Measurements from ENCODE around the gene EFNA4. TPM values are rescaled to one million over a fixed set of nuclear protein-coding genes. Genes with fewer than 3 reads are reported as not detected.
"Not testable (repeated sequence)": the region's sequence is repeated elsewhere in the genome, so short reads cannot be mapped to it uniquely, and the experiment has no call there.

EFNA4 gene
- total RNA-seq, 1 experiment from 2014 or later = 22.7 TPM

DNA sequence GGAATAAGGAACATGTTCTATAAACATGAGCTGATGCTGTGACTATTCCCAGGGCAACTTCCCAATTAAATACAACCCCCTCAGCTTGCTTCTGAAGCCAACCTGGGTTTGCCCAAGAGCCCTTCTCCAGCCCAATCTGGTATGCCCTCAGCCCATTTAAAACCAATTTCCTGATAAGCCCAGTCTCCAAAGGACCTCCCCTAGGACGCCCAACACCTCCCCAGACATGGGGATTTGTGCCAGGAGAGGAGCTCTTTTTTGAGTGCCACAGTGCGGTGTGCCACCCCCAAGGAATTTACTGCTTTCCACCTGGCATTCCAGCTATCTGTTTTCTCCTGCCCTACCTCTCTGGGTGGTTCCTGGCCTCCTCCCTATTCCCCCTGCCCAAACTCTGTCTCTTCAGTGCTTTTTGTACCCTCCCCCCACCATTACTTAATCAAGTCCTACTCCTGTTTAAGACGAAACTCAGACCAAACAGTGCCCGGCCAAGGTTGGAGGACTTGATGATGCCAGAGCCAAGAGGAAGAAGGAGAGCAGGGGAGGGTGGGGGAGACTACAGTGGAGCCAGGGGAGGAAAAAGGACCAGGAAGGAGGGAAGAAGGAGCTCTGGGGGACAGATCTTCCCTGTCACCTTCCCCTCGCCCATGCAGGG lies 52.7 kb downstream of the EFNA4 start:
- CTCF ChIA-PET = interaction anchor here (0.8 to 3.9 kb wide), 7 partner anchors 9 to 134 kb away, joined by 3 to 40 read pairs (median 9); partner anchors contain the start of gene KRTCAP2
- Mint-ChIP-seq H3K4me1 (peaks cover 4% of the 10 kb centered on the region; the same call in 1 of the 2 replicates), H3K36me3 (no peaks in the 10 kb centered on the region), H3K9me3 (no peaks in the 10 kb centered on the region), H3K27ac (no peak overlapping the region), H3K27me3 (ENCODE audit: low read depth) (peaks cover 34% of the 10 kb centered on the region), H3K4me3 (no peak overlapping the region)
- TF ChIP-seq, protein P1, sequence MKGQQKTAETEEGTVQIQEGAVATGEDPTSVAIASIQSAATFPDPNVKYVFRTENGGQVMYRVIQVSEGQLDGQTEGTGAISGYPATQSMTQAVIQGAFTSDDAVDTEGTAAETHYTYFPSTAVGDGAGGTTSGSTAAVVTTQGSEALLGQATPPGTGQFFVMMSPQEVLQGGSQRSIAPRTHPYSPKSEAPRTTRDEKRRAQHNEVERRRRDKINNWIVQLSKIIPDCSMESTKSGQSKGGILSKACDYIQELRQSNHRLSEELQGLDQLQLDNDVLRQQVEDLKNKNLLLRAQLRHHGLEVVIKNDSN (CRISPR knock-in tag; IDR thresholded peaks at IDR 0.05) = no peak
- TF ChIP-seq, protein P2, sequence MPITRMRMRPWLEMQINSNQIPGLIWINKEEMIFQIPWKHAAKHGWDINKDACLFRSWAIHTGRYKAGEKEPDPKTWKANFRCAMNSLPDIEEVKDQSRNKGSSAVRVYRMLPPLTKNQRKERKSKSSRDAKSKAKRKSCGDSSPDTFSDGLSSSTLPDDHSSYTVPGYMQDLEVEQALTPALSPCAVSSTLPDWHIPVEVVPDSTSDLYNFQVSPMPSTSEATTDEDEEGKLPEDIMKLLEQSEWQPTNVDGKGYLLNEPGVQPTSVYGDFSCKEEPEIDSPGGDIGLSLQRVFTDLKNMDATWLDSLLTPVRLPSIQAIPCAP (CRISPR knock-in tag; IDR thresholded peaks at IDR 0.05) = no peak
- TF ChIP-seq, protein P3, sequence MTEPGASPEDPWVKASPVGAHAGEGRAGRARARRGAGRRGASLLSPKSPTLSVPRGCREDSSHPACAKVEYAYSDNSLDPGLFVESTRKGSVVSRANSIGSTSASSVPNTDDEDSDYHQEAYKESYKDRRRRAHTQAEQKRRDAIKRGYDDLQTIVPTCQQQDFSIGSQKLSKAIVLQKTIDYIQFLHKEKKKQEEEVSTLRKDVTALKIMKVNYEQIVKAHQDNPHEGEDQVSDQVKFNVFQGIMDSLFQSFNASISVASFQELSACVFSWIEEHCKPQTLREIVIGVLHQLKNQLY (CRISPR knock-in tag; IDR thresholded peaks at IDR 0.05) = no peak
- TF ChIP-seq, protein P4, sequence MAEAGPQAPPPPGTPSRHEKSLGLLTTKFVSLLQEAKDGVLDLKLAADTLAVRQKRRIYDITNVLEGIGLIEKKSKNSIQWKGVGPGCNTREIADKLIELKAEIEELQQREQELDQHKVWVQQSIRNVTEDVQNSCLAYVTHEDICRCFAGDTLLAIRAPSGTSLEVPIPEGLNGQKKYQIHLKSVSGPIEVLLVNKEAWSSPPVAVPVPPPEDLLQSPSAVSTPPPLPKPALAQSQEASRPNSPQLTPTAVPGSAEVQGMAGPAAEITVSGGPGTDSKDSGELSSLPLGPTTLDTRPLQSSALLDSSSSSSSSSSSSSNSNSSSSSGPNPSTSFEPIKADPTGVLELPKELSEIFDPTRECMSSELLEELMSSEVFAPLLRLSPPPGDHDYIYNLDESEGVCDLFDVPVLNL (CRISPR knock-in tag; IDR thresholded peaks at IDR 0.05; ENCODE audit: borderline replicate concordance, low read depth) = no peak
- TF ChIP-seq SMAD4 (CRISPR knock-in tag; IDR thresholded peaks at IDR 0.05) (no peak), SMAD3 (CRISPR knock-in tag; IDR thresholded peaks at IDR 0.05; ENCODE audit: borderline replicate concordance) (no peak), ATF1 (CRISPR knock-in tag; IDR thresholded peaks at IDR 0.05) (no peak), RELA (CRISPR knock-in tag; IDR thresholded peaks at IDR 0.05; ENCODE audit: borderline replicate concordance) (no peak), ZNF263 (CRISPR knock-in tag; IDR thresholded peaks at IDR 0.05; ENCODE audit: low read depth) (no peak), IRF2 (CRISPR knock-in tag; IDR thresholded peaks at IDR 0.05; ENCODE audit: borderline replicate concordance, low read depth) (no peak)
- TF ChIP-seq, protein P5, sequence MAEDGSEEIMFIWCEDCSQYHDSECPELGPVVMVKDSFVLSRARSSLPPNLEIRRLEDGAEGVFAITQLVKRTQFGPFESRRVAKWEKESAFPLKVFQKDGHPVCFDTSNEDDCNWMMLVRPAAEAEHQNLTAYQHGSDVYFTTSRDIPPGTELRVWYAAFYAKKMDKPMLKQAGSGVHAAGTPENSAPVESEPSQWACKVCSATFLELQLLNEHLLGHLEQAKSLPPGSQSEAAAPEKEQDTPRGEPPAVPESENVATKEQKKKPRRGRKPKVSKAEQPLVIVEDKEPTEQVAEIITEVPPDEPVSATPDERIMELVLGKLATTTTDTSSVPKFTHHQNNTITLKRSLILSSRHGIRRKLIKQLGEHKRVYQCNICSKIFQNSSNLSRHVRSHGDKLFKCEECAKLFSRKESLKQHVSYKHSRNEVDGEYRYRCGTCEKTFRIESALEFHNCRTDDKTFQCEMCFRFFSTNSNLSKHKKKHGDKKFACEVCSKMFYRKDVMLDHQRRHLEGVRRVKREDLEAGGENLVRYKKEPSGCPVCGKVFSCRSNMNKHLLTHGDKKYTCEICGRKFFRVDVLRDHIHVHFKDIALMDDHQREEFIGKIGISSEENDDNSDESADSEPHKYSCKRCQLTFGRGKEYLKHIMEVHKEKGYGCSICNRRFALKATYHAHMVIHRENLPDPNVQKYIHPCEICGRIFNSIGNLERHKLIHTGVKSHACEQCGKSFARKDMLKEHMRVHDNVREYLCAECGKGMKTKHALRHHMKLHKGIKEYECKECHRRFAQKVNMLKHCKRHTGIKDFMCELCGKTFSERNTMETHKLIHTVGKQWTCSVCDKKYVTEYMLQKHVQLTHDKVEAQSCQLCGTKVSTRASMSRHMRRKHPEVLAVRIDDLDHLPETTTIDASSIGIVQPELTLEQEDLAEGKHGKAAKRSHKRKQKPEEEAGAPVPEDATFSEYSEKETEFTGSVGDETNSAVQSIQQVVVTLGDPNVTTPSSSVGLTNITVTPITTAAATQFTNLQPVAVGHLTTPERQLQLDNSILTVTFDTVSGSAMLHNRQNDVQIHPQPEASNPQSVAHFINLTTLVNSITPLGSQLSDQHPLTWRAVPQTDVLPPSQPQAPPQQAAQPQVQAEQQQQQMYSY (CRISPR knock-in tag; IDR thresholded peaks at IDR 0.05) = no peak
- TF ChIP-seq, protein P6, sequence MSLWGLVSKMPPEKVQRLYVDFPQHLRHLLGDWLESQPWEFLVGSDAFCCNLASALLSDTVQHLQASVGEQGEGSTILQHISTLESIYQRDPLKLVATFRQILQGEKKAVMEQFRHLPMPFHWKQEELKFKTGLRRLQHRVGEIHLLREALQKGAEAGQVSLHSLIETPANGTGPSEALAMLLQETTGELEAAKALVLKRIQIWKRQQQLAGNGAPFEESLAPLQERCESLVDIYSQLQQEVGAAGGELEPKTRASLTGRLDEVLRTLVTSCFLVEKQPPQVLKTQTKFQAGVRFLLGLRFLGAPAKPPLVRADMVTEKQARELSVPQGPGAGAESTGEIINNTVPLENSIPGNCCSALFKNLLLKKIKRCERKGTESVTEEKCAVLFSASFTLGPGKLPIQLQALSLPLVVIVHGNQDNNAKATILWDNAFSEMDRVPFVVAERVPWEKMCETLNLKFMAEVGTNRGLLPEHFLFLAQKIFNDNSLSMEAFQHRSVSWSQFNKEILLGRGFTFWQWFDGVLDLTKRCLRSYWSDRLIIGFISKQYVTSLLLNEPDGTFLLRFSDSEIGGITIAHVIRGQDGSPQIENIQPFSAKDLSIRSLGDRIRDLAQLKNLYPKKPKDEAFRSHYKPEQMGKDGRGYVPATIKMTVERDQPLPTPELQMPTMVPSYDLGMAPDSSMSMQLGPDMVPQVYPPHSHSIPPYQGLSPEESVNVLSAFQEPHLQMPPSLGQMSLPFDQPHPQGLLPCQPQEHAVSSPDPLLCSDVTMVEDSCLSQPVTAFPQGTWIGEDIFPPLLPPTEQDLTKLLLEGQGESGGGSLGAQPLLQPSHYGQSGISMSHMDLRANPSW (CRISPR knock-in tag; conservative IDR thresholded peaks at IDR 0.05; ENCODE audit: low read depth) = no peak
- POLR2A ChIA-PET = no interaction called here
- no peak for DNase-seq (ENCODE audit: low spot score)
- ATAC-seq = no peak

DNA sequence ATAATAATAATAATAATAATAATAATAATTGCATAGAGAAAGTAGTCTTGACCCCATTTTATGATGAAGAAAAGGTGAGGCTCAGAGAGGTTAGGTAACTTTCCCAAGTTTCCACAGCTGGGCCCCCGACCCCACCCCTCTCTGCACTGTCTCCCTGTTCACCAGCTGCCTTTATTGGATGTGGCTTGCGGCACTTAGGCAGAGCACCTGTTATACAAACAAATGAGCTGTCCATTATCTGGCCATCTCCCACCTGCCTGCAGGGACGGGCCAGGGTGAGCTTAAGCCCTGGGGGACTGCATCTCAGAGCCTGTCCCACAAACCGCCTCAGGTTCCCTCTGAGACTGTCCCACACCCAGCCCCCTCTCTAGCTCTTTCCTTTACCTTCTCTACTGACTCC lies 54.1 kb downstream of the EFNA4 start:
- H3K36me3 Mint-ChIP-seq = no peaks in the 10 kb centered on the region
- ATAC-seq (no peak), DNase-seq (ENCODE audit: low spot score) (no peak)
- no peak overlapping the region for H3K27ac Mint-ChIP-seq
- no peaks in the 10 kb centered on the region for H3K9me3 Mint-ChIP-seq
- no peaks in the 10 kb centered on the region for H3K4me1 Mint-ChIP-seq
- H3K27me3 Mint-ChIP-seq (ENCODE audit: low read depth) = peaks cover 36% of the 10 kb centered on the region
- no peak overlapping the region for H3K4me3 Mint-ChIP-seq
- TF ChIP-seq, protein P3 (CRISPR knock-in tag; IDR thresholded peaks at IDR 0.05) = no peak
- peak; percentile 14; the same call in 1 of the 2 replicates for TF ChIP-seq HMGA2 (CRISPR knock-in tag; IDR thresholded peaks at IDR 0.05)
- POLR2A ChIA-PET = no interaction called here
- CTCF ChIA-PET = interaction anchor here (0.6 to 3.9 kb wide), 7 partner anchors 11 to 1999 kb away, joined by 3 to 40 read pairs (median 5); partner anchors contain the start of gene KRTCAP2

DNA sequence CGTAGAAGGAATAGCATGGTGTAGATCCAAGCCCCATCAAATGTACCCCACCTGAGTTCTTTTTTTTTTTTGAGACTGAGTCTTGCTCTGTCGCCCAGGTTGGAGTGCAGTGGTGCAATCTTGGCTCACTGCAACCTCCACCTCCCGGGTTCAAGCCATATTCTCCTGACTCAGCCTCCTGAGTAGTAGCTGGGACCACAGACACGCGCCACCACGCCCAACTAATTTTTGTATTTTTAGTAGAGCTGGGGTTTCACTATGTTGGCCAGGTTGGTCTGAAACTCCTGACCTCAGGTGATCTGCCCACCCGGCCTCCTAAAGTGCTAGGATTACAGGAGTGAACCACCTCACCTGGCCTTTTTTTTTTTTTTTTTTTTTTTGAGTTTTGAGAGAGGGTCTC lies 54.5 kb downstream of the EFNA4 start:
- H3K9me3 Mint-ChIP-seq; H3K27ac Mint-ChIP-seq; ATAC-seq; H3K4me1 Mint-ChIP-seq; POLR2A ChIA-PET; H3K36me3 Mint-ChIP-seq; DNase-seq (ENCODE audit: low spot score); H3K4me3 Mint-ChIP-seq: not testable (repeated sequence)
- peaks cover 36% of the 10 kb centered on the region for H3K27me3 Mint-ChIP-seq (ENCODE audit: low read depth)
- CTCF ChIA-PET = interaction anchor here (1.0 to 3.9 kb wide), 6 partner anchors 11 to 132 kb away, joined by 3 to 40 read pairs (median 5); partner anchors contain the start of gene KRTCAP2

Measured in WTC11 (cell line).